HG03039 (cell line): ENCODE data around the gene CWC27.

Source experiments
- ATAC-seq: cut with Tn5 transposase; IDR thresholded peaks from one replicate; pipeline ENCODE4 v1.9.1; 2021; ENCODE audit warnings: mild to moderate bottlenecking, moderate library complexity; ENCODE audit not compliant: unreplicated experiment

Gene CWC27, protein sequence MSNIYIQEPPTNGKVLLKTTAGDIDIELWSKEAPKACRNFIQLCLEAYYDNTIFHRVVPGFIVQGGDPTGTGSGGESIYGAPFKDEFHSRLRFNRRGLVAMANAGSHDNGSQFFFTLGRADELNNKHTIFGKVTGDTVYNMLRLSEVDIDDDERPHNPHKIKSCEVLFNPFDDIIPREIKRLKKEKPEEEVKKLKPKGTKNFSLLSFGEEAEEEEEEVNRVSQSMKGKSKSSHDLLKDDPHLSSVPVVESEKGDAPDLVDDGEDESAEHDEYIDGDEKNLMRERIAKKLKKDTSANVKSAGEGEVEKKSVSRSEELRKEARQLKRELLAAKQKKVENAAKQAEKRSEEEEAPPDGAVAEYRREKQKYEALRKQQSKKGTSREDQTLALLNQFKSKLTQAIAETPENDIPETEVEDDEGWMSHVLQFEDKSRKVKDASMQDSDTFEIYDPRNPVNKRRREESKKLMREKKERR

DNA sequence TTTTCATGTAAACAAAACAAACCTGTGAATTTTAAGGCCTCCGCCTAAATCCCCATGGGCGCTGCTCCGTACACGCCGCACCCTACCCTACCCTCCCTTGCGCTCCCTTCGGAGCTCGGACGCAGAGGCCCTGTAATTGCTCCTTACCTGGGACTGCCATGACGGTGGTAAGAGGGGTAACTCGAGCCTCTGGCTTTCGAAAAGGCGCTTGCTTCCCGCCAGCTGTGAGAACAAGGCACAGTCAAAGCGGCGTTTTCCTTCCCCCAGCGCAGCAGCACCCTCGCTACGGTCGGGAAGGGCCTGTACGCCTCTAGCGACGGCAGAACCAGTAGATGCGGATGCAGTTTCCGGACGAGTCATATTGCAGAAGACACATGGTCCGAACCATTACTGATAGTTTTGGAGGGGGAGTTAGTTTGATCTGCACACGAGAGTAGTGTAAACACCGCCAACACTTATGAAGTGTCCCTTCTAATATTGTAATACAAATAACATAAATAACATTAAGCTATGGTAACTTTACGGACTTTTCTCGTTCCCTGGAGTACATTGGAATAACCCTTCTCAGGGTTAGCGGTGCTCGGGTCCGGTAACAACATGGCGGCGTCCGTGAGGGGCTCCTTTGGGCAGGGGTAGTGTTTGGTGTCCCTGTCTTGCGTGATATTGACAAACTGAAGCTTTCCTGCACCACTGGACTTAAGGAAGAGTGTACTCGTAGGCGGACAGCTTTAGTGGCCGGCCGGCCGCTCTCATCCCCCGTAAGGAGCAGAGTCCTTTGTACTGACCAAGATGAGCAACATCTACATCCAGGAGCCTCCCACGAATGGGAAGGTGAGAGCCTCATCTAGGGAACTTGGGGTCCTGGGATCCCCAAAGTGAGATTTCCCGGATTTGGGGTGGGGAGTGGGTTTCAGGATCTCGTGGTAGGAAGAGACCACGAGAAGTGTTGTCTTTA is at the start of gene CWC27, which contains the start of gene SREK1IP1:
CWC27 (plus strand) TSS at position 573 of the 955 bp plus-strand sequence; CDS start at position 790, 217 bp downstream.
SREK1IP1 (minus strand) TSS at position 334 of the 955 bp plus-strand sequence; CDS start at position 160, 174 bp downstream.
- peak; percentile 97 for ATAC-seq

DNA sequence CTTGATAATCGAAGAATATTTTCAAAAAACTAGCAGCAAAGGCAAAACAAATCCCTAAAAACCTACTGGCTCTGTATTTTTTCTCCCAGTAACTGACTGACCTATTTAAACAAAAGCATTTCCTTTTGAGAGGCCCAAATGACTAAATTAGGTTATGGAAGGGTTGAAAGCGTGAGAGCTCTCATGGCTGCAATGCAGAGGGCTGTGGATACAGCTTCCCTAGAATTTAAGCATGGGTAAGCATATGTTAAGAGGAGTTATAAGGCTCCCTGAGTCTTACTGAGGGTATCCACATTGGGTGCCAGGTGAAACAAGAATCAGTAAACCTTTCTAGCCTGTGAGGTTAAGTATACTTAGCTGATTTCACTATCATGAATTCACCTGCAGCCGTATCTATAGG is 46.1 kb upstream of the CWC27 start:
- no peak for ATAC-seq

DNA sequence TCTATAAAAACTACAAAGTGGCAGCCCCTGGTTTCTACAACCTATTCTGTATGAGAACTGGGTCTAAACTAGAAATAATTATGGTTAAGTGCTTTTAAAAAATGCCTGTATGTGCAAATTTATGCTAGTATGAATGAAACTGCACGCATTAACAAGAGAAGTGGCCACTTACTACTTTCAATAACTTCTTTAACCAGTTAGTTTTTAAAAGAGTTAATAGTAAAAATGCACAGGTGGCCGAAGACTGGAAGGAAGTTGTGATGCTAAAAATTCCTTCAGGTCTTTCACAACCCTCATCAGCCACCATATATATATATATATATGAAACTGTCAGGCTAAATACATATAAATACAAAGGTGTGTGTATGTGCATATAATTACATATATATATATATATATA is 41.6 kb upstream of the CWC27 start:
- ATAC-seq: no peak

GRCh38 chr5:64742411-64742810 is 26.3 kb upstream of the CWC27 start:
- ATAC-seq: no peak

GRCh38 chr5:64742821-64743220 is 25.9 kb upstream of the CWC27 start:
- ATAC-seq: no peak

DNA sequence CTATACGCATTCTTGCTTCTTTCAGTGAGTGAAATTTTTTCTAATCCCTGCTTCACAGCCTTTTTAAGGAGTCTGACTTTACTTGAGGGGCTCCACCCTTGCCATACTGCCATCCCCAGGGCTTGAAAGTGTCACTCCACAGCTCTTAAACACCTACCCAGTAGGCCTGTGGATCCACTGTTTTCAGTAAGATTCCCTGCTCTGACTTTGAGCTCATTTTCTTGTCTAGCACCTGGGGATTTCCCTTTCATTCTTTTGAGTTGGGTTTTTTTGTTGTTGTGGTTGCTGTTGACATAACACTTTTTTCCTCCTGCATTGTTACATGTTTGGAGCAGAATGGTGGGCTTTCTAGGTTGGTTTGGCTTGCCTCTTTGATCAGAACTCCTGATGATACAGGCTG is 23.8 kb upstream of the CWC27 start:
- ATAC-seq: no peak

- no peak for ATAC-seq
These were observed 22.3 kb upstream of the CWC27 start for GRCh38 chr5:64746446-64746845.

GRCh38 chr5:64749385-64749784 is 19.3 kb upstream of the CWC27 start:
- no peak for ATAC-seq

DNA sequence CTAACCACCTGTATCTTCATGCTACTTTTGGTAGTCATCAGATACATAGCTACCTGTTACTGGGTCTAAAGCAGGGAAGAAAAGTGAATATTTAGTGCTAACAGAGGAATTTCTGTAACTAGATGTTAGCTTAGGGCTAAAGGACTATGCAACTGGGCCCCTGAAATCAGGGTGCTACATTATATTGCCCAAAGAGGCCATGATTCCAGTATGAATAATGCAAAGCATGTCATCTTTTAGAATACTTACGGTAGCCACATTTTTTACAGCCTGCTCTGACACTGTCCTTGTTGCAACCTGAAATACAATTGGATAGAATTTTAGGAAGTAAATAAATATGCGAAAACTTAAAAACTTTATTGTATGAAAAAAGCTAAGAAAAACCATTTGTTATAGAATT is 14.7 kb upstream of the CWC27 start:
- no peak for ATAC-seq

- no peak for ATAC-seq
These were observed 9.8 kb upstream of the CWC27 start for GRCh38 chr5:64758901-64759300.

DNA sequence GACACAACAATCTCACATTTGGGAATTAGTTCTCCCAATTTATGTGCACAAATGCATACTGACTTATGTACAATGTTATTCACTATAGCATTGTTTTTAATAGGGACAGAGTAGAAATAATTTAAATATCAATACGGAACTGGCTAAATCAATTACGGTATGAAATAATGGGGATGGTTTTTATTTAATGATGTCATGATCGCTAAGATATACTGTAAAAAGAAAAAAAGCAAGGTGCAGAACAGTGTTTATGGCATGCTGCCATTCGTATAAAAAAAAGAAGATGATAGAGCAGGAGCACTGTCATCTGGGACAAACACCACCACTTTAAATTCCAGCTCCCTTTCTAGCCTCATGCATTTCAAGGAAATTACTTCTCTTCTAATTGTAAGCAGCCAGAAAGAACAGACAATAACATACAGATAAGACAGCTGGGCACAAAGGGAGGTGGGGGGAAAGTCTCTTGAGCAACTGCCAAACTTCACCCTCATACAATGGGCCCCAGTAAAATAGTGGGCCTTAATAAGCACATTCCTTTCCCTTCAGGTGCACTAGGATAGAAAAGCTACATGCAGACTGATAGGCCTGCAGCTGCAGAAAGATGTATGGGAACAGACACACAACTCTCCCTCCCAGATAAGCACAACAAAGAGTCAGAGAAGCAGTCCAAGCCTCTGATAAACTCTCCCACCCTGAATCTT is 8.6 kb upstream of the CWC27 start:
- ATAC-seq: no peak

- no peak for ATAC-seq
These were observed 4.7 kb upstream of the CWC27 start for GRCh38 chr5:64763948-64764503.

DNA sequence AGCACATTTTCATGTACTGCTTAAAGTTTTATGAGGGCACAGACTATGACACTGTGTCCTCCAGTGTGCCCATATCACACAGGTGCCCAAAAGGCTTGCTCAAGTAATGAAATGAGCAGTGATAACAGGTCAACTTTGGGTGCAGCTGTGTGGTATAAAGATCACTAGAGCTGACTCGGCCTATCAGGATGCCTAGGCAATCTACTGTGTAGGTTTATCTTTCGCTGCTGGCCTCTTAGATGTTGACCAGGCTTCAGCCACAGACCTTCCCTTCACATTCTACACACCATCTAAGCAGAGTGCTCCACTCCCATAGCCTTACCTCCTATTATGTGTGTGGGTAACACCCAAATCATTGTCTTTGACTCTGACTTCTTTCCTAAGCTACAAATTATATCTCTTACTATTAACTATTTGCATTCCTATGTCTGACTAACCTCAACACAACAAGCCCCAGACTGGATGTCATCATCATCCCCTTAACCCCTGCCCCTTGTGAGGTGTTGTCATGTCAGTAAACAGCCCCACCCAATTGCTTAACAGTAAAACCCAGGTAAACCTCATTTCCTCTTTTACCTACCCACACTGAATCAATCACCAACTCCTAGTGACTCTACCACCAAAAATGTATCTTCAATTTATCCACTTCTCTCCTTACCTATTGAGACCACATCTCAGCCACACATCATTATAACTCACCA is 2.8 kb upstream of the CWC27 start:
- ATAC-seq: no peak

- no peak for ATAC-seq
These were observed 1.8 kb upstream of the CWC27 start for GRCh38 chr5:64766941-64767340.

DNA sequence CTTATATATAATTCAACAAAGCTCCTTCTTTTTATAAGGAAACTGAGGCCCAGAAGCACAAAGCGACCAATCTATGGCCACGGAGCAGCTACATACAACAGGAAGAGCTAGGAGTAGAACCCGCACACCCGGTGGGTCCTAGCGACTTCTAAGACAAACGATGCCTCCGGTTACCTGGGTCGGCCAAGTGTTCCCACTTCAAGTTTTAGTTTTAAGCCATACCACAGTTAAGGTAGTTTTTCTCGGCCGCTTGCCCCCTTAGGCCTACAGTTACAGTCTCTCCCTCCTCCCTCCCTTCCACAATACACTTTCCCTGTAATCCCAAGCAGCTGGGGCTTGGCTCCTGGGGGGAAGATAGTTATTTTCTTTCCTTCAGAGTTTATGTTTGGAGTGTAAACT is 772 bp upstream of the CWC27 start:
- ATAC-seq: peak; percentile 1

DNA sequence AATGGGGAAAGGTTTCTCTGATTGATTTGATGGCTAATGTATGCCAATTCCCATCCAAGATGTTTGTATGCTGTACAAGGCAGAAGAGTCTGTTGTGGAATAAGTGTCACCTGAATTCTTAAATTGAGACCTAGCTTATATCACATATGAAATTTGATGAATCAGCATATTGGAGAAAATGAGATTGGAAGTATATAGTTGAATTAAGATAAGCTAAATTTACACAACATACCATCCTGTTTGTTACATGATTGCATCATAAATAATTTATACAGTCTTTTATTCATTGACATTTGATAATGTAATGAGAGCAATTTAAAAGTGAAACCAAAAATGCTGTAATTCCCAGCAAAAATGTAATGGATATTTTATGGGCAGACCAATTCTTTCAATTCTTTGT is 1.1 kb downstream of the CWC27 start:
- ATAC-seq: no peak

DNA sequence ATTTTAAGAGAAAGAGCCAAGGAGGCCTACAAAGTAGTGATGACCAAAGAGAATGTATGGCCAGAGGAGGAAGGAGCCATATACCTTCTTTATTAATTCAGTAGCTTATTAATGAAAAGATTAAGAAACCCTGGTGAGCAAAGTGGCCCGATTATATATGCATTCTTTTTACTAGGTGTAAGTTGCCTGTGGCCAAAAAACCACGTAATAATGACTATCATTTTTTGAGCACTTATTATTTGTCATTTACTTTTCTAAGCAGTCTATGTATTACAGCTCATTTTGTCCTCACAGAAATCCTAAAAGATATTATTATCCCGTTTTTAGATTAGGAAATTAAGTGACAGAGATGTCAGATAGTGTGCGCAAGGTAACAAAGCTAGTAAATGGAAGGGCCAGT is 3.0 kb downstream of the CWC27 start:
- no peak for ATAC-seq

- peak; percentile 50 for ATAC-seq
These were observed 4.8 kb downstream of the CWC27 start for GRCh38 chr5:64773533-64773932.

- ATAC-seq: no peak
These were observed 6.6 kb downstream of the CWC27 start for GRCh38 chr5:64775291-64775690.

- peak; percentile 72 for ATAC-seq
These were observed 15.8 kb downstream of the CWC27 start for GRCh38 chr5:64784451-64785025.
